Neural cell (in vitro differentiated cells): ENCODE results near the gene GPATCH3. TPM values are rescaled to one million over a fixed set of nuclear protein-coding genes. Genes with fewer than 3 reads are reported as not detected.

Source experiments
- H2AFZ ChIP-seq: fragments of 200-600, 300-800 bp; sonication (generic), shearing (Covaris generic); 2 replicates; pipeline ENCODE4 v1.6.0; 2014; ENCODE audit warnings: low read depth, mild to moderate bottlenecking, antibody characterized with exemption, low read length, moderate library complexity
- H3F3A ChIP-seq: fragments of 200-600 bp; shearing (Covaris generic); 2 replicates; pipeline ENCODE4 v1.6.1; 2016; ENCODE audit warnings: mild to moderate bottlenecking, moderate library complexity, mixed read lengths, antibody characterized with exemption, low read length; ENCODE audit not compliant: insufficient read depth, poor library complexity, severe bottlenecking
- H3K27ac ChIP-seq: fragments of 200-600, 300-800 bp; sonication (generic), shearing (Covaris generic); 2 replicates; pipeline ENCODE4 v1.5.1; 2014; ENCODE audit warnings: mild to moderate bottlenecking, low read length, moderate library complexity
- H3K27me3 ChIP-seq: fragments of 300-800, 200-600 bp; sonication (generic), shearing (Covaris generic); 2 replicates; pipeline ENCODE4 v1.6.0; 2014; ENCODE audit warnings: mild to moderate bottlenecking, low read depth, low read length, moderate library complexity; ENCODE audit not compliant: insufficient read depth
- H3K36me3 ChIP-seq: fragments of 300-800, 200-600 bp; sonication (generic), shearing (Covaris generic); 2 replicates; pipeline ENCODE4 v1.5.1; 2014; ENCODE audit warnings: mild to moderate bottlenecking, antibody characterized with exemption, low read length, moderate library complexity; ENCODE audit not compliant: insufficient read depth
- H3K4me2 ChIP-seq: fragments of 300-800, 200-600 bp; sonication (generic), shearing (Covaris generic); 2 replicates; pipeline ENCODE4 v1.6.0; 2014; ENCODE audit warnings: mild to moderate bottlenecking, low read length
- H3K4me3 ChIP-seq: fragments of 300-800, 200-600 bp; sonication (generic), shearing (Covaris generic); 2 replicates; pipeline ENCODE4 v1.5.1; 2014; ENCODE audit warnings: mild to moderate bottlenecking, low read length, moderate library complexity
- H3K79me2 ChIP-seq: fragments of 200-600 bp; shearing (Covaris generic); replicated peaks from 2 replicates; pipeline ENCODE4 v1.6.0; 2014; ENCODE audit warnings: mild to moderate bottlenecking, low read length, moderate library complexity; ENCODE audit not compliant: insufficient read depth
- H3K9ac ChIP-seq: fragments of 300-800, 200-600 bp; sonication (generic), shearing (Covaris generic); 2 replicates; pipeline ENCODE4 v1.6.1; 2016; ENCODE audit warnings: mild to moderate bottlenecking, low read length, mixed read lengths
- H3K9me2 ChIP-seq: fragments of 200-600 bp; shearing (Covaris generic); 2 replicates; pipeline ENCODE4 v1.6.1; 2016; ENCODE audit warnings: mild to moderate bottlenecking, low read length, mixed read lengths; ENCODE audit not compliant: insufficient read depth
- H3K9me3 ChIP-seq: fragments of 200-600, 300-800 bp; sonication (generic), shearing (Covaris generic); 2 replicates; pipeline ENCODE4 v1.6.1; 2016; ENCODE audit warnings: mild to moderate bottlenecking, mixed run types, low read length, moderate library complexity, mixed read lengths
- H4K20me1 ChIP-seq: fragments of 200-600 bp; shearing (Covaris generic); 2 replicates; pipeline ENCODE4 v1.6.1; 2016; ENCODE audit warnings: mild to moderate bottlenecking, mixed run types; ENCODE audit not compliant: insufficient read depth
- CTCF ChIP-seq: fragments of 450-650 bp; IDR thresholded peaks from 2 replicates; pipeline ENCODE4 v1.5.1; 2014; ENCODE audit warnings: antibody characterized with exemption, mild to moderate bottlenecking, moderate library complexity; ENCODE audit not compliant: poor library complexity, severe bottlenecking
- EP300 ChIP-seq: fragments of 450-650 bp; conservative IDR thresholded peaks from 2 replicates; pipeline ENCODE4 v1.6.1; 2014; ENCODE audit warnings: antibody characterized with exemption, mild to moderate bottlenecking, moderate library complexity; ENCODE audit not compliant: poor library complexity, severe bottlenecking
- EZH2 ChIP-seq: fragments of 200-600, 300-800 bp; shearing (Covaris generic), sonication (generic); IDR thresholded peaks from 2 replicates; pipeline ENCODE4 v1.6.1; 2014; ENCODE audit warnings: antibody characterized with exemption, low read length, borderline replicate concordance, mild to moderate bottlenecking; ENCODE audit not compliant: insufficient read depth, poor library complexity, severe bottlenecking
- MXI1 ChIP-seq: fragments of 450-650 bp; conservative IDR thresholded peaks from 2 replicates; pipeline ENCODE4 v1.6.1; 2014; ENCODE audit warnings: antibody characterized with exemption, mild to moderate bottlenecking; ENCODE audit not compliant: poor library complexity, severe bottlenecking
- POLR2AphosphoS5 ChIP-seq: IDR thresholded peaks from 2 replicates; pipeline ENCODE4 v1.6.1; 2012
- RAD21 ChIP-seq: fragments of 450-650 bp; conservative IDR thresholded peaks from 2 replicates; pipeline ENCODE4 v1.6.1; 2014; ENCODE audit warnings: antibody characterized with exemption, mild to moderate bottlenecking, moderate library complexity
- REST ChIP-seq: IDR thresholded peaks from 2 replicates; pipeline ENCODE4 v1.6.1; 2012; ENCODE audit warnings: borderline replicate concordance
- SMC3 ChIP-seq: fragments of 450-650 bp; conservative IDR thresholded peaks from 2 replicates; pipeline ENCODE4 v1.6.1; 2014; ENCODE audit warnings: antibody characterized with exemption, mild to moderate bottlenecking, moderate library complexity; ENCODE audit not compliant: poor library complexity
- TAF1 ChIP-seq: IDR thresholded peaks from 2 replicates; pipeline ENCODE4 v1.6.1; 2012; ENCODE audit warnings: low read depth
- polyA plus RNA-seq: library from polyadenylated mRNA; depleted of rRNA; stranded (reverse); fragments of >200 nt; gene quantifications from 2 replicates; pipeline ENCODE4 v1.2.3, GENCODE V29; 2014

The GPATCH3 gene
- polyA plus RNA-seq, 1 donor from 2014 or later: 7.1 TPM

GRCh38 chr1:26858891-26859640 is 41.2 kb downstream of the GPATCH3 start:
- Histone ChIP-seq H3K36me3 (no peaks in the 10 kb centered on the region), H3K27ac (no peak overlapping the region), H3K4me2 (no peak overlapping the region), H3K27me3 (no peaks in the 10 kb centered on the region), H3K9ac (no peak overlapping the region), H3F3A (no peaks in the 10 kb centered on the region), H2AFZ (no peak overlapping the region), H3K9me3 (no peaks in the 10 kb centered on the region), H3K9me2 (no peaks in the 10 kb centered on the region), H4K20me1 (no peaks in the 10 kb centered on the region), H3K79me2 (no peaks in the 10 kb centered on the region), H3K4me3 (no peak overlapping the region)
- TF ChIP-seq SMC3 (no peak), RAD21 (no peak), TAF1 (no peak)

- TF ChIP-seq RAD21: no peak
- TF ChIP-seq EZH2: no peak
- no peak for TF ChIP-seq EP300
- TF ChIP-seq SMC3: no peak
- no peak for TF ChIP-seq POLR2AphosphoS5
- TF ChIP-seq MXI1: no peak
- TF ChIP-seq TAF1: no peak
- TF ChIP-seq CTCF: no peak
- Histone ChIP-seq H2AFZ (no peak overlapping the region), H3K27me3 (no peaks in the 10 kb centered on the region), H3K79me2 (no peaks in the 10 kb centered on the region), H3K9me3 (no peaks in the 10 kb centered on the region), H3K9me2 (no peaks in the 10 kb centered on the region), H3K4me3 (no peak overlapping the region), H3F3A (no peaks in the 10 kb centered on the region), H3K9ac (no peak overlapping the region), H4K20me1 (no peaks in the 10 kb centered on the region), H3K36me3 (no peaks in the 10 kb centered on the region), H3K27ac (no peak overlapping the region), H3K4me2 (no peak overlapping the region)
Measured at GRCh38 chr1:26858160-26858559, 42.1 kb downstream of the GPATCH3 start.

GRCh38 chr1:26857473-26858060 is 42.7 kb downstream of the GPATCH3 start:
- Histone ChIP-seq H3K9me3 (no peaks in the 10 kb centered on the region), H3K4me3 (no peak overlapping the region), H3K4me2 (no peak overlapping the region), H3K27me3 (no peaks in the 10 kb centered on the region), H4K20me1 (no peaks in the 10 kb centered on the region), H3F3A (no peaks in the 10 kb centered on the region), H3K79me2 (no peaks in the 10 kb centered on the region), H3K27ac (no peak overlapping the region), H3K36me3 (no peaks in the 10 kb centered on the region), H3K9ac (no peak overlapping the region), H2AFZ (no peak overlapping the region), H3K9me2 (no peaks in the 10 kb centered on the region)
- TF ChIP-seq EZH2 (no peak), TAF1 (no peak), SMC3 (no peak), MXI1 (no peak), REST (no peak), RAD21 (no peak)
